Activated B cell treated with CpG ODN at 0.5 μM for 24 hours (primary cell): Measurements from ENCODE around the gene SLC16A5. TPM values are rescaled to one million over a fixed set of nuclear protein-coding genes. Genes with fewer than 3 reads are reported as not detected.

Experiments used
- ATAC-seq: fragments of 200-7000 bp; cut with Tn5 transposase; one replicate; pipeline ENCODE4 v1.10.0; 2021; ENCODE audit warnings: low read depth, mild to moderate bottlenecking, moderate library complexity
- CTCF ChIA-PET: fragments of 350-600 bp; sonication (Branson Sonifier 250); formaldehyde crosslinking; loops from one replicate; lab custom pipeline; 2021; ENCODE audit warnings: antibody characterized with exemption; lab: Charles Lee
- POLR2A ChIA-PET: fragments of 350-600 bp; sonication (Branson Sonifier 250); formaldehyde crosslinking; loops from one replicate; lab custom pipeline; 2021; ENCODE audit warnings: antibody characterized with exemption; lab: Charles Lee
- DNase-seq: peaks from one replicate; pipeline ENCODE4 v3.0.0; 2022
- H3K27ac Mint-ChIP-seq: one replicate; pipeline ENCODE4 v1.8.0; 2020; ENCODE audit warnings: mixed read lengths
- H3K27me3 Mint-ChIP-seq: one replicate; pipeline ENCODE4 v1.8.0; 2021; ENCODE audit warnings: mixed read lengths
- H3K36me3 Mint-ChIP-seq: one replicate; pipeline ENCODE4 v1.8.0; 2021; ENCODE audit warnings: low read depth, mixed read lengths
- H3K4me1 Mint-ChIP-seq: one replicate; pipeline ENCODE4 v1.8.0; 2021; ENCODE audit warnings: mixed read lengths
- H3K4me3 Mint-ChIP-seq: one replicate; pipeline ENCODE4 v1.8.0; 2020; ENCODE audit warnings: mild to moderate bottlenecking, mixed read lengths
- H3K9me3 Mint-ChIP-seq: one replicate; pipeline ENCODE4 v1.8.0; 2020; ENCODE audit warnings: mixed read lengths
- intact Hi-C: fragments of 100-400 bp; cut with micrococcal nuclease; formaldehyde crosslinking; loops from one replicate; pipeline ENCODE4 v1.15.1; 2024
- total RNA-seq: library from RNA; stranded (reverse); gene quantifications from 2 replicates; pipeline ENCODE4 v1.2.3, GENCODE V29; 2022
- TF ChIP-seq, protein P1 (sequence below): fragments of 200-600 bp; IDR thresholded peaks from one replicate; pipeline ENCODE4 v1.8.0; 2022; ENCODE audit warnings: antibody characterized with exemption, mild to moderate bottlenecking

SLC16A5 gene
- total RNA-seq, 1 donor from 2014 or later, result 5.7 TPM

DNA sequence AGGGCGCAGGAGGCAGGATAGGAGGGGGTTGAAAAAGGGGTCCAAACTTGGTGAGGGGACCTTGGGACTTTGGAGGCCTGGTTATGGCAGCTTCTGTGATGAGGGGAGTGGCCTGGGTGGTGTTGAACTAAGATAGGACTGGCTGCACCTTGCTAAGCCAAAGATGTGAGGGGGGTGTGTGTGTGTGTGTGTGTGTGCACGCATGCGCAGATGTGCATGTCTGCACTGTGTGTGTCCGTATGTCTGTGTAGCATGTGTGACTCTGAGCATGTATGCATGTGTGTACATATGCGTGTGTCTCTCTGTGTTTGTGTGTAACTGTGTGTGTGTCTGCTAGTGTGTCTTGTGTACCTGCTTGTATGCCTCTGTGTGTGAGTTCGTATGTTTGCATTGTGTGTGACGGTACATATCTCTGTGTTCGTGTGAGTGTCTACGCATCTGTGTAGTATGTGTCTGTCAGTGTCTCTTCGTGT, 4.1 kb downstream of the SLC16A5 start:
- peaks cover 20% of the 10 kb centered on the region for H3K4me1 Mint-ChIP-seq
- POLR2A ChIA-PET, result interaction anchor here (0.7 kb wide), 1 partner anchor 105 kb away, joined by 6 read pairs; the partner anchor contains the start of gene CDR2L
- TF ChIP-seq, protein P1, sequence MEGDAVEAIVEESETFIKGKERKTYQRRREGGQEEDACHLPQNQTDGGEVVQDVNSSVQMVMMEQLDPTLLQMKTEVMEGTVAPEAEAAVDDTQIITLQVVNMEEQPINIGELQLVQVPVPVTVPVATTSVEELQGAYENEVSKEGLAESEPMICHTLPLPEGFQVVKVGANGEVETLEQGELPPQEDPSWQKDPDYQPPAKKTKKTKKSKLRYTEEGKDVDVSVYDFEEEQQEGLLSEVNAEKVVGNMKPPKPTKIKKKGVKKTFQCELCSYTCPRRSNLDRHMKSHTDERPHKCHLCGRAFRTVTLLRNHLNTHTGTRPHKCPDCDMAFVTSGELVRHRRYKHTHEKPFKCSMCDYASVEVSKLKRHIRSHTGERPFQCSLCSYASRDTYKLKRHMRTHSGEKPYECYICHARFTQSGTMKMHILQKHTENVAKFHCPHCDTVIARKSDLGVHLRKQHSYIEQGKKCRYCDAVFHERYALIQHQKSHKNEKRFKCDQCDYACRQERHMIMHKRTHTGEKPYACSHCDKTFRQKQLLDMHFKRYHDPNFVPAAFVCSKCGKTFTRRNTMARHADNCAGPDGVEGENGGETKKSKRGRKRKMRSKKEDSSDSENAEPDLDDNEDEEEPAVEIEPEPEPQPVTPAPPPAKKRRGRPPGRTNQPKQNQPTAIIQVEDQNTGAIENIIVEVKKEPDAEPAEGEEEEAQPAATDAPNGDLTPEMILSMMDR, result no peak
- H3K4me3 Mint-ChIP-seq, result no peak overlapping the region
- intact Hi-C loops, result no loop called here
- H3K27ac Mint-ChIP-seq, result no peak overlapping the region
- CTCF ChIA-PET, result no interaction called here
- DNase-seq (no peak), ATAC-seq (no peak)
- no peaks in the 10 kb centered on the region for H3K27me3 Mint-ChIP-seq
- no peaks in the 10 kb centered on the region for H3K36me3 Mint-ChIP-seq
- H3K9me3 Mint-ChIP-seq, result no peaks in the 10 kb centered on the region

DNA sequence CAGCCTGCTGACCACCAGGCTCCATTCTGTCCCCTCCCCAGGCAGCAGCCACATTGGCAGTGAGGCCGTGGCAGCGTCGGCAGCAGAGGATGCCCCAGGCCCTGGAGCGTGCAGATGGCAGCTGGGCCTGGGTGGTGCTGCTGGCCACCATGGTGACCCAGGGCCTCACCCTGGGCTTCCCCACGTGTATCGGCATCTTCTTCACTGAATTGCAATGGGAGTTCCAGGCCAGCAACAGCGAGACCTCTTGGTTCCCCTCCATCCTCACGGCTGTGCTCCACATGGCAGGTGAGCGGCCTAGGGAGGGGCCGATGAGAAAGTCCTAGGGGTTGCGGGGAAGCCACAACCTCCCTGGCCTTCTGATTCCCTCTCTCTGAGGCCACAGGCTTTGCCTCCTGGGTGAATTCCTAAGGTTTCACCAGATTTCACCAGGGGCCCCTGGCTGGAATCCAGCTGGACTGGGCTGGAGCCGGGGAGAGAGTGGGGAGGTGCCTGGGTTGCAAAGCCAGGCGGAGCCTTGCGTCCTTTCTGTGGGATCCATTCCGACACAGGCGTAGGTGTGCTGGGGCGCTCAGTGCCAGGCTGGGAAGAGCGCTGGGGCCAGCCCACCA, 5.9 kb downstream of the SLC16A5 start:
- Mint-ChIP-seq H3K9me3 (no peaks in the 10 kb centered on the region), H3K27ac (no peak overlapping the region), H3K27me3 (no peaks in the 10 kb centered on the region), H3K4me1 (peaks cover 9% of the 10 kb centered on the region), H3K4me3 (no peak overlapping the region), H3K36me3 (no peaks in the 10 kb centered on the region)
- TF ChIP-seq, protein P1, result no peak
- ChIA-PET CTCF (no interaction called here), POLR2A (no interaction called here)
- ATAC-seq (no peak), DNase-seq (no peak)
- intact Hi-C loops, result no loop called here

DNA sequence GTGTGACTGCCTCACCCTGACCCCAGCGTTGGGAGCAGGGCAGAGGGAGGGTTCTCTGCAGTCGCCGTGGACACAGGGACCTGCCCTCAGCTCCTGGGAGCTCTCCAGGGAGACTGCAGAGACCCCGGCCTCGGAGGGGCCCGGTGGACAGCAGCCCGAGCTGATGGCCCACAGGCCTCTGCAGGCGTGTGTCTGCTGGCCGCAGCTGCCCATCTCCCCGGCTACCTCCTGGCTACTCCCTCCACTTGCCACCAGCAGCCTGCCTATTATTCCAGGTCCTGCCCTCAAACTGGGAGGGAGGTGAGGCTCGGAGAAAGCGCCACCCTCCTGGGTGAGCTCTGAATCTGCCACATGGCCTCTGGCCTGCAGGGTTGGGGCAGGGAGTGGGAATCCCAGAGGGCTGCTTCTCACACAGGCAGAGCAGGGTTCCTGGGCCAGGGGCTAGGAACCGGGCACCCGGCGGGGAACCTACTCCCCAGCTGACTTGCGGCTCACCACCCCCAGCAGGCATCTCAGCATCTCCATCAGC, 7.2 kb downstream of the SLC16A5 start:
- intact Hi-C loops, result no loop called here
- Mint-ChIP-seq H3K36me3 (no peaks in the 10 kb centered on the region), H3K9me3 (no peaks in the 10 kb centered on the region), H3K27me3 (no peaks in the 10 kb centered on the region), H3K4me3 (no peak overlapping the region), H3K27ac (no peak overlapping the region), H3K4me1 (peaks cover 6% of the 10 kb centered on the region)
- ChIA-PET POLR2A (interaction anchor here (1.1 kb wide), 1 partner anchor 13 kb away, joined by 3 read pairs; no protein-coding TSS in a partner anchor), CTCF (no interaction called here)
- TF ChIP-seq, protein P1, result no peak
- DNase-seq, result no peak
- ATAC-seq, result no peak

DNA sequence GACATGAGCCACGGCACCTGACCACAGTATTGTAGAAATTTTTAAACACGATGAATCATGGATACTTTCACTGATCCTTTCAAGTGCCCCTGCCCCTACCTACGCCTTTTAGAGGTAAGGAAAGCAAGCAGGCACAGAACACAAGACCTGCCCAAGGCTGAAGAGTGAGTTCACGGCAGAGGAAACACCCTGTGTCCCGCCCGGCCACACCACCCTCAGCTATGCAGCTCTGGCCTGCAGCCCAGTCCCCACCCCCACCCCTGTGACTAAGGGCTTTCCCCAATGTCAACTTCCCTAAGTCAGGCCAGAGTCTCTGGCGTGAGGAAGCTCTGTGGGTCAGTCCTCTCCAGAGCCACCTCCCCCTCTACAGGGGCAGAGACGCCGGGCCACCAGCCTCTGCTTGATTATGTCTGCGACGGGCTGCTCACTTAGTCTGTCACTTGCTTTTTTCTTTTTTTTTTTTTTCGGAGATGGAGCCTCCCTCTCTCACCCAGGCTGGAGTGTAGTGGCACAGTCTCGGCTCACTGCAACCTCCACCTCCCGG, 8.4 kb downstream of the SLC16A5 start:
- TF ChIP-seq, protein P1, result no peak
- intact Hi-C loops, result no loop called here
- POLR2A ChIA-PET, result interaction anchor here (0.7 to 1.5 kb wide), 3 partner anchors 11 to 19 kb away, joined by 3 to 5 read pairs (median 3); no protein-coding TSS in a partner anchor
- no peaks in the 10 kb centered on the region for H3K36me3 Mint-ChIP-seq
- H3K9me3 Mint-ChIP-seq, result no peaks in the 10 kb centered on the region
- DNase-seq, result no peak
- H3K27me3 Mint-ChIP-seq, result no peaks in the 10 kb centered on the region
- no peak overlapping the region for H3K4me3 Mint-ChIP-seq
- peaks cover 3% of the 10 kb centered on the region for H3K4me1 Mint-ChIP-seq
- no peak for ATAC-seq
- no peak overlapping the region for H3K27ac Mint-ChIP-seq
- CTCF ChIA-PET, result no interaction called here

DNA sequence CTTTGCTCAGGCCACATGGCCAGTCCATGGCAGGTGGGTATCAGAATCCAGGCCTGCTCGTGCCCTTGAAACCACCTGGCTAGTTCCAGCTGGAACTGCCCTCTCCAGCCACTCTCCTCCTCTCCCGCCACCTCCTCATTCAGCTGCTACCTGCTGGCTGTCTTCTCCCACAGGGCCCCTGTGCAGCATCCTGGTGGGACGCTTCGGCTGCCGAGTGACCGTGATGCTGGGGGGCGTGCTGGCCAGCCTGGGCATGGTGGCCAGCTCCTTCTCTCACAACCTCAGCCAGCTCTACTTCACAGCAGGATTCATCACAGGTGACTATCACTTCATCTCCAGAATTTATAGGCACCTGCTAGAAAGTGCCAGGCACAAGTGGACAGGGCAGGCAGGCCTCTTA, 10.1 kb downstream of the SLC16A5 start:
- TF ChIP-seq, protein P1, result no peak
- Mint-ChIP-seq H3K4me1 (peaks cover 13% of the 10 kb centered on the region), H3K9me3 (no peaks in the 10 kb centered on the region), H3K27ac (no peak overlapping the region), H3K4me3 (no peak overlapping the region), H3K27me3 (no peaks in the 10 kb centered on the region), H3K36me3 (no peaks in the 10 kb centered on the region)
- DNase-seq (no peak), ATAC-seq (no peak)
- POLR2A ChIA-PET, result no interaction called here
- CTCF ChIA-PET, result interaction anchor here (1.3 kb wide), 1 partner anchor 8 kb away, joined by 4 read pairs; no protein-coding TSS in a partner anchor
- intact Hi-C loops, result no loop called here
